ENCODE measurements around the gene MADCAM1.

DNA sequence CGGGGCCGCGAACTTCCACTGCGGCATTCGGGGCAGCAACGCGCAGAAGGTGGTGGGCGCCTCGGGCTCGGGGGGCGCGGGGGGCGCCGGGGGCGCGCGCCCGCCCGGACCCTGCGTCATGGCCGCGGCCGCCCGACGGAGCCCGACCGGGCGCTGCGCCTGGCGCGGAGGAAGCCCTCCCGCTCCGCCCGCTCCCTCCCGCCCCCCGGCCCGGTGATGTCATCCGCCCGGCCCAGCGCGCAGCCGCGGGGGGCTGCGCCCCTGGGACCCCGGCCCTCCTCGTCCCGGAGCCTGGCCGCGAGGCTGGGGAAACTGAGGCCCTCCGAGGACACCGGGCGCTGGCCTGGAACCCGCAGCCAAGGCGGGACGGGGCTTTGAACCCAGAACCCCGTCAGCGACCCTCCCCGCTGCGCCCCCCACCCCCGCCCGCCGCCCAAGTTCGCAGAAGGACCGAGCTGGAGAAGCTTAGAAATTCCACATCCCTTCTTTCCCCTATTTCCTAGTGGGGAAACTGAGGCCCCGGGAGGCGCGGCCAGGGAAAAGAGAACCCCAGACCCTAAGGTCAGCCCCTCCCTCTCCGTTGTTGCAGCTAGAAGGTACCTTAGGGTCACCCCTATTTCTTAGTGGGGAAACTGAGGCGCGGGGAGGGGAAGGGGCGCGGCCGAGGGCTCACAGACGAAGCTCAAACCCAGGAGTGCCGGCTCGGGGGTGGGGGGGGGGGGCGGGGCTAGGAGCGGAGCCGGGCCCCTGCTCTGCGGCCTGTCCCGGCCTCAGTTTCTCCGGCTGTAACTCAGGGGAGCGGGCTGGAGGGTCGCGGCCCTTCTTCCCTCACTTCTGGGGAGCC, 35.2 kb upstream of the MADCAM1 start, which contains the start of gene SHC2:
- TF ChIP-seq, protein P1, sequence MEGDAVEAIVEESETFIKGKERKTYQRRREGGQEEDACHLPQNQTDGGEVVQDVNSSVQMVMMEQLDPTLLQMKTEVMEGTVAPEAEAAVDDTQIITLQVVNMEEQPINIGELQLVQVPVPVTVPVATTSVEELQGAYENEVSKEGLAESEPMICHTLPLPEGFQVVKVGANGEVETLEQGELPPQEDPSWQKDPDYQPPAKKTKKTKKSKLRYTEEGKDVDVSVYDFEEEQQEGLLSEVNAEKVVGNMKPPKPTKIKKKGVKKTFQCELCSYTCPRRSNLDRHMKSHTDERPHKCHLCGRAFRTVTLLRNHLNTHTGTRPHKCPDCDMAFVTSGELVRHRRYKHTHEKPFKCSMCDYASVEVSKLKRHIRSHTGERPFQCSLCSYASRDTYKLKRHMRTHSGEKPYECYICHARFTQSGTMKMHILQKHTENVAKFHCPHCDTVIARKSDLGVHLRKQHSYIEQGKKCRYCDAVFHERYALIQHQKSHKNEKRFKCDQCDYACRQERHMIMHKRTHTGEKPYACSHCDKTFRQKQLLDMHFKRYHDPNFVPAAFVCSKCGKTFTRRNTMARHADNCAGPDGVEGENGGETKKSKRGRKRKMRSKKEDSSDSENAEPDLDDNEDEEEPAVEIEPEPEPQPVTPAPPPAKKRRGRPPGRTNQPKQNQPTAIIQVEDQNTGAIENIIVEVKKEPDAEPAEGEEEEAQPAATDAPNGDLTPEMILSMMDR (IDR thresholded peaks at IDR 0.05): no peak
- no peak for TF ChIP-seq POLR2A (IDR thresholded peaks at IDR 0.05)
- TF ChIP-seq POLR2AphosphoS5 (IDR thresholded peaks at IDR 0.05): peak; percentile 25 to 70 (median 46)
- TF ChIP-seq EP300 (IDR thresholded peaks at IDR 0.05): no peak
